ENCODE results near the gene RFPL3. TPM values are rescaled to one million over a fixed set of nuclear protein-coding genes. Genes with fewer than 3 reads are reported as not detected.
A peak's percentile ranks its signal among the peaks of the same experiment; 100 is the strongest.

The RFPL3 gene
- total RNA-seq, 6 donors from 2014 or later: not detected

GRCh38 chr22:32333769-32334659, 23.7 kb upstream of the RFPL3 start:
- WGBS, 2 donors: 75% methylated on average over 13 of the region's 13 CpGs

GRCh38 chr22:32334660-32335365, 22.9 kb upstream of the RFPL3 start:
- no peaks in the 10 kb centered on the region for H3K36me3 ChIP-seq
- no peak for ATAC-seq (ENCODE audit: low FRiP score in 2 of 2)

More at GRCh38 chr22:32333769-32334659, 23.7 kb upstream of the RFPL3 start:
- H3K27ac ChIP-seq: no peak overlapping the region
- H3K4me3 ChIP-seq: no peak overlapping the region
- no peaks in the 10 kb centered on the region for H3K9me3 ChIP-seq
- no peaks in the 10 kb centered on the region for H3K36me3 ChIP-seq
- ATAC-seq (ENCODE audit: low FRiP score in 2 of 2) (peak in 1 of 2 donors; percentile 34), DNase-seq (no peak)
- H3K27me3 ChIP-seq: no peaks in the 10 kb centered on the region
- H3K4me1 ChIP-seq: peaks cover 7 to 16% (median 13%) of the 10 kb centered on the region in 4 donors
- TF ChIP-seq CTCF (IDR thresholded peaks at IDR 0.05) (no peak), POLR2AphosphoS5 (IDR thresholded peaks at IDR 0.05) (no peak), EP300 (IDR thresholded peaks at IDR 0.05) (no peak), POLR2A (IDR thresholded peaks at IDR 0.05) (no peak)

GRCh38 chr22:32335471-32335870, 22.2 kb upstream of the RFPL3 start:
- peak overlapping the region in 1 of 4 donors; percentile 2 for H3K27ac ChIP-seq
- no peak overlapping the region for H3K4me3 ChIP-seq
- H3K9me3 ChIP-seq: no peaks in the 10 kb centered on the region
- peaks cover 7 to 16% (median 13%) of the 10 kb centered on the region in 4 donors for H3K4me1 ChIP-seq
- no peak for DNase-seq
- no peak for ATAC-seq (ENCODE audit: low FRiP score in 2 of 2)
- no peaks in the 10 kb centered on the region for H3K27me3 ChIP-seq
- TF ChIP-seq EP300 (IDR thresholded peaks at IDR 0.05) (no peak), POLR2AphosphoS5 (IDR thresholded peaks at IDR 0.05) (no peak), POLR2A (IDR thresholded peaks at IDR 0.05) (no peak), CTCF (IDR thresholded peaks at IDR 0.05) (no peak)
- WGBS, 2 donors: 85 to 86% methylated on average over 6 to 9 of the region's 10 CpGs
- no peaks in the 10 kb centered on the region for H3K36me3 ChIP-seq

More at GRCh38 chr22:32334660-32335365, 22.9 kb upstream of the RFPL3 start:
- peaks cover 7 to 16% (median 13%) of the 10 kb centered on the region in 4 donors for H3K4me1 ChIP-seq
- TF ChIP-seq POLR2AphosphoS5 (IDR thresholded peaks at IDR 0.05) (no peak), CTCF (IDR thresholded peaks at IDR 0.05) (no peak), EP300 (IDR thresholded peaks at IDR 0.05) (no peak), POLR2A (IDR thresholded peaks at IDR 0.05) (no peak)
- no peaks in the 10 kb centered on the region for H3K27me3 ChIP-seq
- DNase-seq: no peak
- peak overlapping the region in 1 of 4 donors; percentile 2 for H3K27ac ChIP-seq
- no peaks in the 10 kb centered on the region for H3K9me3 ChIP-seq
- WGBS, 2 donors: 81 to 87% methylated on average over 13 to 17 of the region's 17 CpGs
- H3K4me3 ChIP-seq: no peak overlapping the region

- Histone ChIP-seq H3K27ac (peak overlapping the region in 2 of 4 donors; percentile 20 to 30), H3K9me3 (no peaks in the 10 kb centered on the region), H3K27me3 (no peaks in the 10 kb centered on the region), H3K4me3 (no peak overlapping the region), H3K4me1 (peaks cover 7 to 16% (median 13%) of the 10 kb centered on the region in 4 donors), H3K36me3 (no peaks in the 10 kb centered on the region)
- WGBS, 2 donors: 65% methylated on average over 13 of the region's 13 CpGs
- ATAC-seq (ENCODE audit: low FRiP score in 2 of 2): no peak
- TF ChIP-seq CTCF (IDR thresholded peaks at IDR 0.05) (no peak), POLR2A (IDR thresholded peaks at IDR 0.05) (no peak), EP300 (IDR thresholded peaks at IDR 0.05) (no peak), POLR2AphosphoS5 (IDR thresholded peaks at IDR 0.05) (no peak)
- DNase-seq: no peak
These were observed 21.5 kb upstream of the RFPL3 start for GRCh38 chr22:32336121-32336603.
